Neural progenitor cell (in vitro differentiated cells): Measurements from ENCODE around the gene RNF126.

Experiments used
- EZH2 ChIP-seq: fragments of 200-600 bp; sonication (generic); IDR thresholded peaks from 2 replicates; pipeline ENCODE4 v1.6.1; 2017; ENCODE audit warnings: antibody characterized with exemption, mild to moderate bottlenecking, moderate library complexity
- EZH2phosphoT487 ChIP-seq: fragments of 200-600 bp; sonication (generic); IDR thresholded peaks from 2 replicates; pipeline ENCODE4 v1.6.1; 2017; ENCODE audit warnings: antibody characterized with exemption
- TF ChIP-seq, protein P1 (sequence below): fragments of 200-600 bp; sonication (generic); IDR thresholded peaks from 2 replicates; pipeline ENCODE4 v1.5.1; 2017; ENCODE audit warnings: antibody characterized with exemption, mild to moderate bottlenecking

DNA sequence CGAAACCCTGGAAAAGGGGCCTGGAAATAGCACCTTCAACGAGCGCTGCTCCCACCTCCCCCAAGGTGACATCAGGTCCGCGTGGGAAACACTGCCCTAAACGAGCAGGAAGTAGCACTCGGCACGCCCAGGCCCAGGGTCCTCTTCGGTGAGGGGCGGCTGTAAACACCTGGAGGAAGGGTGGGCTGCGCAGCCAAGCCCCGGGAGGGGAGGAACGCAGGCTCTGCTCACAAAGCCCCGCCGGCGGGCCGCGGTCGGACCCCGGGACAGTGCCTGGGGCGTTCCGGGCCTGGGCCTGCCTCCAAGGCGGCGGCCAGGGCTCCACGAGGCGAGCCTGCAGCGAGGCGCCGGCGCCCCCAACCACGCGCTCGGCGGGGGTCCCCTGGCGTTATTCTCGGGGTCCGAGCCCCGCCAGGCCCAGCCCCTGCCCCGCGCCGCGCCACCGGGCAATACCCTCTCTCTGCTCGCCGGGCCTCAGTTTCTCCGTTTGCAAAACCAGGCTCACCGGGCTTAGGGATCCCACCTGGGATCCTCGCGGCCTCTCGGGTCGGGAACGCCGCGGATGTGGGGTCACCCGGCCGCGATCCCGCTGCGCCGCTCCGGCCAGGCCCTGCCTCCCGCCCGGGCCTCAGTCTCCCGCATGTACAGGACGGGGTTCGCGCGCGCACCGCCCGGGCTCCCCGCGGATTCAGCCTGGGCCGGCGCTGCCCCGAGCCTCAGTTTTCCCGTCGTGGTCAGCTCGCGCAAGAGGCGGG lies 630 bp downstream of the RNF126 start:
- TF ChIP-seq, protein P1, sequence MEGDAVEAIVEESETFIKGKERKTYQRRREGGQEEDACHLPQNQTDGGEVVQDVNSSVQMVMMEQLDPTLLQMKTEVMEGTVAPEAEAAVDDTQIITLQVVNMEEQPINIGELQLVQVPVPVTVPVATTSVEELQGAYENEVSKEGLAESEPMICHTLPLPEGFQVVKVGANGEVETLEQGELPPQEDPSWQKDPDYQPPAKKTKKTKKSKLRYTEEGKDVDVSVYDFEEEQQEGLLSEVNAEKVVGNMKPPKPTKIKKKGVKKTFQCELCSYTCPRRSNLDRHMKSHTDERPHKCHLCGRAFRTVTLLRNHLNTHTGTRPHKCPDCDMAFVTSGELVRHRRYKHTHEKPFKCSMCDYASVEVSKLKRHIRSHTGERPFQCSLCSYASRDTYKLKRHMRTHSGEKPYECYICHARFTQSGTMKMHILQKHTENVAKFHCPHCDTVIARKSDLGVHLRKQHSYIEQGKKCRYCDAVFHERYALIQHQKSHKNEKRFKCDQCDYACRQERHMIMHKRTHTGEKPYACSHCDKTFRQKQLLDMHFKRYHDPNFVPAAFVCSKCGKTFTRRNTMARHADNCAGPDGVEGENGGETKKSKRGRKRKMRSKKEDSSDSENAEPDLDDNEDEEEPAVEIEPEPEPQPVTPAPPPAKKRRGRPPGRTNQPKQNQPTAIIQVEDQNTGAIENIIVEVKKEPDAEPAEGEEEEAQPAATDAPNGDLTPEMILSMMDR, result no peak
- TF ChIP-seq EZH2phosphoT487 (no peak), EZH2 (no peak)
